GM19467 (cell line): Measurements from ENCODE around the gene MAPK4.

Source experiments
- ATAC-seq: cut with Tn5 transposase; IDR thresholded peaks from one replicate; pipeline ENCODE4 v1.9.1; 2021; ENCODE audit warnings: mild to moderate bottlenecking, moderate library complexity; ENCODE audit not compliant: unreplicated experiment

Gene MAPK4

DNA sequence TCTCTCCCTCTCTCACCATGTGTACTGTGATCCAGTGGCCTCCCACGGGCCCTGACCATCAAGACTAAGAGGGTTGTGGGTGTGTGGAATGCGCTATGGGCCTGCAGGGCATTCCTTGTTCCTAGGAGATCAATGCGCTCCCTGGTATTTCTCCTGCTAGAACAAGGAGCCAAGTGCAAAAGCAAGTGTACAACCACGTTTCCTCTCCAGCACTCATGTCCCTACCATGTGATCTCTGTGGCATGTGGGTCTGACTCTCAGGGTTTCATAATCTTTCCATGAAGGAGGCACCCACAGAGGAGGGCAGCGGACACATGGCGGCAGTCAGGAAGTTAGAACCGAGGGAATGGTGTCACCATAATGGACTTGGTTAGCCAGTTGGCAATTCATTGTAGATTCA is 91.4 kb downstream of the MAPK4 start:
- no peak for ATAC-seq

DNA sequence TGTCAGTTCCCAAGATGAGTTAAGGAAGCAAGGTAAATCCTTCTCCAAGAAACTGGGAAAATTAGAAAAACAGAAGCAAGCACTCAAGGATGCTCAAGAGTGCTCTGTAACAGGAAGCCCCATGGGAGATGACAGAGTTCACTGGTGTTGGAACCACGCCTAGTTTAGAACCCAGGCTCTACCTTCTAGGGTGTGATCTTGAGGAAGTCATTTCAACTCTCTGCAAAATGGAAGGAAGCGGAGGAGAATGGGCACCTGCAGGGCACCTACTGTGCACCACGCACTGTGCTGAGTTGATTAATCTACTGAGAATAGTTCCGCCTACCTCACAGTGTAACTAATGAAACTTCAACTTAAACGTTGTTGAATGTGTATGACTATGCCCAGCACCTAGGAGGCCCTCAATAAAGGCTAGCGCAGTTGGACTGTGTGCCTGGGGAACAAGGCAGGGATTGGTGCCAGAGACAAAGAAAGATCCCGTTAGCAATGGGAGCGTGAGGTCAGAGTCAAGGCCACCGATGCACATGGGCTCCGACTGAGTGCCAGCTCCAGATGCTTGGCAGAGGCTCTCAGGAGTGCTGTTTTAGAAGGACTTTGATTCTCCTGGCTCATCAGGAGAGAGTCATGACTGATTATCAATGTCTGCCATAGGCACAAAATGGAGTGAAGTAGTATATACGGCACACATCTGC is 93.7 kb downstream of the MAPK4 start:
- ATAC-seq = no peak

DNA sequence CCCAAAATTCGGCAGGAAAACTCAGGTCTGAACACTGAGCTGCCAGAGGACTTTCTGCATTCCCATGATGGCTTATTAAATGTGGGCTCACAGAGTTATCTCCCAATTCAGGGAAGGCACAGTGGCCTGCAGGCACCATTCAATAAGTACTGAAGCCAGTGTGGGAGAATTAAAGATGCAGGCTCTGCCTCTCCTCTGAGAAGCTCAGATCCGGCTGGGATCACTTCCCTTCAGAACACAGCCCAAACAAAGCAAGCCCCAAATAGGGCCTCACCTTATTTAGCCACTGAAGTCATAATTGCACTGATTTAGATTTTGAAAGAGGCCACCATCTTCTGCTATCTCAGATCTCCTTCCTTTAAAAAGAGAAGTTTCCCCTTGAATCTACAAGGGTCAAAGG is 94.3 kb downstream of the MAPK4 start:
- ATAC-seq = no peak

DNA sequence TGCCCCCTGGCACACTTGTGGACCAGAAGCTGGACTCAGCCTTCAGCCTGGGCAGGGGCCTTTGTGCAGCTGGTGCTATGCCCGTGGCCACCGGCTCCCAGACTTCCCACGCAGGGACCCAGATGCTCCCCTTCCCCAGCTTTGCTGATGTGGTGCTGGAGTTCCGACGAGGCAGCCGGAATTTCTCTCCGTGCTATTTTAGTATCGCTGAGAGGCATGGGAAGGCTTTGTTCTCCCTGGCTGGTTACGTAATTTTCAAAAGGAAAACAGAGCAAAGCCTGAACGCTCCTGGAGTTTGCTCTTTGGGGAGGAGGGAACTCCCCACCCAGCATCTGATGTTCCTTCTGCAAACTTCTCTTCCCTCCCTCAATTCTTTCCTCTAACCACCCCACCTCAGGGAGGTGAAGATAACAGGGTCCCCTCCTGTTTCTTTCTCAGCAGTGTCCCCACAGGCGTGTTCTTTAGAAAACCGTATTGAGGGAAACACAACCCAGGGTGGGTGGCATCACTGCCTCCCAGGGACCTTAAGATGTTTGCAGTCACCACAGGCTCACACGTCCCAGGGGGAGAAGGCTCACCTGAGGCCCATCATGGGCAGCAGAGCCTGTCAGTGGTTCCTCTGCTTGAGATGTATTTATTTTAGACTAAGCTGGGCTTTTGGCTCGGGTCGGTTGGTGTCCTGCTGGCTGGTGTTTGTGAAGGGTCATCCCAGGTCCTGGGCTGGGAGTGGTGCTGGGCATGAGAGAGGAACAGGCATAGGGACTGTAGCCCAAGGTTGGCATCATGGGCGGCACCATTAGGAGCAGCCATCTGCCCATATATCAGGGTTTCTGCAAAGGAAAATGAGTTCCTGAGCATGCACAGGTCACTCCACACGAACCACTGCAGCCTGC is 95.0 kb downstream of the MAPK4 start:
- no peak for ATAC-seq

DNA sequence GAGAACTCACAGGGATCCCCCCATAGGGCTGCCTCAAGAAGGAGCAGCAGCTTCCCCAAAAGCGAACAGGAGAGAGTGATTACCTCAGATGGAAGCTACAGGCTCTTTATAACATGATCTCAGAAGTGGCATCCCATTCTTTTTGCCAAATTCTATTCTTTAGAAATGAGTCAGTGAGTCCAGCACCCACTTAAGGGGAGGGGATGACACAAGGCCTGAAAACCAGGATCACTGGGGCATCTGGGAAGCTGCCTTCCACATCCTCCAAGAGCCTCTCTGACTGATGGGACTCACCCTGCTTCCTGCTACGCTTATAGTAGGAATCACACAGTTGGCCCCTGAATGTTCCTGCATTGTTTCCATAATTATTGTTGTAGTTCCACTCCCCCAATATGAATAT is 96.5 kb downstream of the MAPK4 start:
- ATAC-seq = no peak

DNA sequence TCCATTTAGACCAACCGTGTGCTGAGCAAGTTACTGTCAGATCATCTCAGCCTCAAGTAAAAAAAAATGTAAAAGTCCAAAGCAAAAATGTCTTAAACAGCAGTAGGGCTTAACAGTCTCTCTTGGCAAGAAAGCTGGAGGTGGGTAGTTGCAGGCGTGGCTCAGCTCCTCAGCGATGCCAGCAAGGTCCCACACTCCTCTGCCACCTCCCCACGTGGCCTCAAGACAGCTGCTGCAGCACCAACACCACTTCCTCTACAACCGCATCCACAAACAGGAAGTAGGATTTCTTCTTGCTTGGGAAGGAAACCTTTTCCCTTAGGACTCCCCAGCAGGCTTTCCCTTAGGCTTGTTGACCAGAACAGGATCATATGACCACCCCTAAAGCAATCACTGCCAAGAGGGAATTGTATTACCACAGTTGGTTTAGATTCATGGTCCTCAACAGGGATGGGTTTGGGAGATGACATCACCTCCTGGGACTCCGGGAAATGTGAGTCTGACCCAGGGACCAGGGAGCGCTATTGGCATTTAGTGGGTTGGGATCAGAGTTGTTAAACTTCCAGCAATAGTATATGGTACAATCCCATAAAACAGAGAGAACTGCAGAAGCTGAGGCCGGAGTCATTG is 97.1 kb downstream of the MAPK4 start:
- ATAC-seq = no peak

DNA sequence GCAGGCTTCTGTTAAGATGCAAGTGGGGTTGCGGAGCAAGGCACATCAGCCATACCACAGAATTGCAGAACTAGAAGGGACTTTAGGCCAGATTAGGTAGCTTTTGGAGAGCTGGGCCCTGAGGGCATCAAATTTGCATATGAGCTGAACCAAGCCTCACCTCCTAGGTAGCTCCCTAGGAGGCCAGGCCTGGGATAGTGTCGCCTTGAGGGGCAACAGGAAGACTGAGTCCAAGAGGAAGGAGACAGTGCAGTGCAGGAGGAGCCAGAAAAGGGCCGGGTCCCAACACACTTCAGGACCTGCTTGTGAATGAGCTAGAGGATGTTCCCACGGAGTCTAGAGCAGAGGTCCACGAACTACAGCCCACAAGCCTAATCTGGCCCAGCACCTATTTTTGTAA is 98.7 kb downstream of the MAPK4 start:
- no peak for ATAC-seq

DNA sequence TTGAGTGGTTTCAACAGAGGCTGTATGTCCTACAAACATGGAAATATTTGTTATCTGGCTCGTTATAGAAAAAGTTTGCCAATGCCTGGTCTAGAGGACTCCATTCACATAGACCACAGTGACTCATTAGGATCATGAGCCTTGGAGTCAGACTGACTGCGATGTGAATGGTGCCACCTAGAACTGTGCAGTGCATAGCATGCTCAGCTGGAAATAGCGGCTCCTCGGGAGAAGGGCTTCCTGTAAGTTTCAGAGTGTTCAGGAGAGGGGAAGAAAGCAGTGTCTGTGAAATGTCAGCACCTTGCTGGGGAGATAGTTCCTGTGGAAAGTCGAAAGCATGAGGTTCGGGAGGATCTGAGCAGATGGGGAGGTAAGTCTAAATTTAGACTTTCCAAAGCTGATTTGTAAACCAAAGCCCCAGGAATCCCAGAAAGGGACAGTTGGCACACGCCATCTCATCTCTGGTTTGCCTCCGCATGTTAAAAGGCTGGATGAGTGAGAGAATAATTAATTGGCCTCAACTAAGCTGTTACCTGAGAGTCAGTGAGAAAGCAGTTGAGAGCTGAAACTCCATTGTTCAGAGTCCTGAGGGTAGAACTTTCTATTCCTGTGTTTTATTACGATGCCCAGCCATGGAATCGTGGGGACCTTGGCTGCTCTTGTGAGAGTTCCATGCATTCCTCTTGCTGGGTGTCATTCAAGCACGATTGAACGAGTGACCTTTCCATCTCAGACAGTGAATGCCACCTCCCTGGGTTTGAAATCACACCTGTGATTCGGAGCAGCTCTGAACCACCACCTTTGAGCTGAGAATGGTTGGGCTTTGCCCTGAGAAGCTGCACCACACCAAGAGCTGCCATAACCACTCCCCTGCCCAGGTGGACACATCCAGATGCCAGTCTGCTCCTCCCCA is 99.5 kb downstream of the MAPK4 start:
- ATAC-seq = no peak

DNA sequence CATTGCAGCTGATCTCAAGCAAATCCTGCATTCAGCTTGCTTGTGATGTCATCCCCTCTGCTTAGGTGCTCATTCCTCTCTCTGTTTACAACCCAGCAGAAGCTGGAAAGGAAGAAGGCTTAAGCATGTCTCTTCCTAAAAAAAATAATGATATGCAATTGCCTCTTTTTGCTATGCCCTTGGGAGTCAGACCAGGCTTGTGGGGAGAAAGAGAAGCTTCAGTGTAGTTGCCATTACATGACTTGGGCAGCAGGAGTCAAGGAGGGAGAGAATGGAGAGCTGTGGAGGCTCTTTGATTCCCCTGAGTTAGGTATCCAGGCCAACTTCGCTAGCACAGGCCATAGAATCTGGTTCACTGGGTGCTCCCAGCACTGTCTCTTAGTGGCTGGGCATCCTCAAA is 101.1 kb downstream of the MAPK4 start:
- ATAC-seq = no peak

DNA sequence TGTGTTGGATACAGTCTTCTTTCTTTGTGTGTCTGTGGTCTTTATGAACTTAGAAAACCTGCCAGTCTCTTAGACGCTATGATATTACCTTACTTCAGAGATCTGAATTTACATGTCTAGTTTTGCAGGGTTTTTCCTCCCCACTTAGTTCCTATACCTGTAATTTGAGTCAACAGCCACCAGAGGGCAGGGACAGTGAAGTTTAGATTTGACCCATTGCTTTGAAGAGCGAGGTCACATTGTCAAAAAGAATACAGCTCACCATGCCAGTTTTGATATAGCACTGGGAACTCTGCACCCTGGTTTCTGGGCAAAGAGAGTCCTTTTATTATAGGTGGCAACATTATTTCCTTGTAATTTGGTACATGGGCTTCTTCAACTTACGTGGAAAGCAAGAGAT is 102.3 kb downstream of the MAPK4 start:
- no peak for ATAC-seq

DNA sequence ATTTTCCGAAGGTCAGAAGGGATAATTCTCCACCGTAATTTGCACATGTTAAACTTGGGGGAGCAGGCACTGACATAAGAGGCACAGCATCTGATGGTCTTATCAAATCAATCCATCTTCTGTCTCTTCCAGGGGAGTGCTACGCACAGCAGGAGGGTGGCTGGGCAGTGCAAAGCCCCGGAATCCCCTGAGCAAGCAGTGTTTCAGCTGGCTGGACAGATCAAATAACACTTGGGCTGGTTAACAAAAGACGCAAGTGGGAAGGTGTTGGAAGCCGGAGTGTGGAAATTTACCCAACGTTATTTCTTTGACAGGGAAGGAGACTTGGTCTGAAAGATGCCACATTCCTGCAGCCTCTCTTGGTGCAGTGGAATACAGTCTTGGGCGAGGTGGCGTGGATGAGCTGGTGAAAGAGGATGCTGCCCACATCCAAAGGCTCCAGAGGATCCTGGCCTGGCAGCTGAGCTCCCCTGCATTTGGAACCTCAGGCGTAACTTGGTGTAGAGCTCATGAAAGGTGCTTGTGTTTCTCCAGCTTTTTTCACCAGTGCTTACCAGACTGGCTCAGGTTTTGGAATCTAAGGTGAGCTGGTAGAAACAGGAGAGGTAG is 103.0 kb downstream of the MAPK4 start:
- no peak for ATAC-seq

DNA sequence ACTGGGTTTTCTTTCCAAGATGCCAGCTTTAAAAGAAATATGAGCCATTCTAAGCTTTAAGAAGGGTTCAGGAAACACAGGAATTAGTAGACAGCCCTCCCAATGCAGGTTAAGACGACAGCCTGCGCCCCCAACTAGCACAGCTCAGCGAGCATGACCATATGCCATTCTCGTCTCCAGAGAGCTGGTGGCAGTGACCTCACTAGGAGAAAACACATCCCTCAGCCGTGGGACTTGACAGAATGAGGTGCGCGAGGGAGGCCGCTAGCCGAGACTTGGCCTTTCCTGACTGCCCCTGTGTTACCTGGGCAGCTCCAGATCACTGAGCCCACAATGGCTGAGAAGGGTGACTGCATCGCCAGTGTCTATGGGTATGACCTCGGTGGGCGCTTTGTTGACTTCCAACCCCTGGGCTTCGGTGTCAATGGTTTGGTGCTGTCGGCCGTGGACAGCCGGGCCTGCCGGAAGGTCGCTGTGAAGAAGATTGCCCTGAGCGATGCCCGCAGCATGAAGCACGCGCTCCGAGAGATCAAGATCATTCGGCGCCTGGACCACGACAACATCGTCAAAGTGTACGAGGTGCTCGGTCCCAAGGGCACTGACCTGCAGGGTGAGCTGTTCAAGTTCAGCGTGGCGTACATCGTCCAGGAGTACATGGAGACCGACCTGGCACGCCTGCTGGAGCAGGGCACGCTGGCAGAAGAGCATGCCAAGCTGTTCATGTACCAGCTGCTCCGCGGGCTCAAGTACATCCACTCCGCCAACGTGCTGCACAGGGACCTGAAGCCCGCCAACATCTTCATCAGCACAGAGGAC is 103.9 kb downstream of the MAPK4 start:
- ATAC-seq = no peak

DNA sequence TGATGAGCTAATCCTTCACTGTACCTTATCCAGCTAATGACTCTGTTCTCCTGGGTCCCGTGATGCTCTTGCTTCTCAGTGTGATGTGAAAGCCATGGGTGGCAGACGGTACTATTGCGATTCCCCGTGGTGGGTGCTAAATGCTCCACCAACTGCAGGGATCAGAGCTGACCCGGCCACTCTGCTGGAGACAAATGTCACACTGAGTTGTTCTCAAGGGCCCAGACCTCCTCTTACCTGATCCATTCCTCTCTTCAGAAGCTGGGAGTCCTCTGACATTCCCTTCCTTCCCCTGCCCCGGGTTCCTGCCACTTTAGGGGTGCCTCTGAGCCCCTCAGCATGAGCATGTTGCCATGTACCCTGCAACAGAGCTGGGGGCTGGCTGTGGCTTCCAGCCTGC is 105.1 kb downstream of the MAPK4 start:
- ATAC-seq = no peak

DNA sequence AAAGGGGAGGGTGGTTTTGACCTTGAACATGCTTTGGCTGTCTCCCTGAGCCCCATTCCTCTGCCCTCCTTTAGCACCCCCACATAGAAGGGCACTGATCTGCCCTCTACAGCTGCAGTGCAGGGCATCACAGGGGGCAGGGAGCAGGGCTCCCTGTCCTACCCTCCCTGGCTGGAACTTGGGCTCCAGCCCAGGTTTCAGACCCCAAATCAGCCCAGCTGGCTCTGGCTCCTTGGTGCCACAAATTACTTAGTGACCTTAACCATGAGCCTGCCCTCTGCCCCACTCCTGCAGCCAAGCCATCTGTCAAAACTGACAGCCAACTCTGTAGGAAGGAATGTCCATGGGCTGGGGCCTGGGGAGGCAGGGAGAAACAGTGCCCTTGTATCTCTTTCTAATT is 105.6 kb downstream of the MAPK4 start:
- ATAC-seq = no peak

DNA sequence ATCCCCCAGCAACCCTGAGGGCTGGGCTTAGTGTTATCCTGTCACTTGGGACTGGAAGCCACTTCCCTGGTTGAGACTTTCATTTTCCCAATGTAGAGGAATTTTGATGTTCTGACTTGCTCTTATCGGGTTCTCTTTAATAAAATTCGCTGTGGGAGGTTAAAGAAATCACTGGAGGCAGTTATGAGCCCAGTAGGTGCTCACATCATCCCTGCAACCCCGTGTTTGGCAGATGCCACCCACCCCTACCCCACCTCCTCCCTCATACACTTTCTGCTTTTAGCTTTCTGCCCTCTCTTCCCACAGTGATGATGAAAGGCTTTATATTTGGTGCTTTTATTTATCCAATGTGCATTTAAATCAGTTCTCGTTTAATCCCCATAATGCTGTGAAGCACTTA is 106.6 kb downstream of the MAPK4 start:
- no peak for ATAC-seq

DNA sequence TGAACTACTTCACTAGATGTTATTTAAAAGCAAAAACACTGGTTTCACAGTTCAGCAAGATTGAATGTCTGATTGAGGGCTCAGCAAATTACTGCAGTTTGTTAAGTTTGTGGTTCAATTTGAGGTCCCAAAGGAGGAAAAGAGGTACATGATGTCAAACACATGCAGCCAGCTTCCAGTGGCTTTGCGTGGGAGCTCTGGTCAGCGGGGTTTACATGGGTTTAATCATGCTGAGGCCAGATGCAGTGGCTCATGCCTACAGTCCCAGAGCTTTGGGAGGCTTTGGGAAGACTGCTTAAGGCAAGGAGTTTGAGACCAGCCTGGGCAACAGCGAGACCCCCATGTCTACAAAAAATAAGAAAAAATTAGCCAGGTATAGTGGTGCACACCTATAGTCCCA is 111.5 kb downstream of the MAPK4 start:
- no peak for ATAC-seq

DNA sequence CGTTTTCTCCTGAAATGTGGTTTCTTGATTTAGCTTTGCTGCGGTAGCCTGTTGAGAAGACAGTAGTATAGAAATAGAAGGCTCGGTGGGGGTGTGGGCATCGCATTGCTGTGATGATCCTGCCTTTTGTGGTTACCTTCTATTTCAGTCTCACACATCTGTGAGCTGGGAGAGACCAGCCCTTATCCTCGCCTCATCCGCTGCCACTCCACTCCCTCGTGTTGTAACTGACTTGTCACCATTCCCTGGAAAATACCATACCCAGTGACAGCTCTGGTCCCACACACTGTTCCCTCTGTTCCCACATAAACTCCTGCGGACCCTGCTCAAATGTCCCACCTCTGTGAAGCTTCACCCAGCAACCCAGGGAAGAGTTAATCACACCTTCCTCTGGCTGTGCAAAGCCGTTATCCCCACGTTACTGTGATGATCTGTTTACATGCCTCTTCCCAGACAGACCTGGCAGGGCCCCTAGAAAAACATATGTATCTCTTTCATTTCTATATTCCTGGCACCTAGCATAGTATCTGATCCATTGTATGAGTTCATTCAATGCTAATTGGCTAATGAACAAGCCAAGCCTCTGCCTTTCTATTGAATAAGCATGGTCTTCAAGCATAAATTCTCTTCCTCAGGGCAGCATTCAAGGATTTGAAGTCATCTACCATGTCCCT is 114.6 kb downstream of the MAPK4 start:
- ATAC-seq = no peak

DNA sequence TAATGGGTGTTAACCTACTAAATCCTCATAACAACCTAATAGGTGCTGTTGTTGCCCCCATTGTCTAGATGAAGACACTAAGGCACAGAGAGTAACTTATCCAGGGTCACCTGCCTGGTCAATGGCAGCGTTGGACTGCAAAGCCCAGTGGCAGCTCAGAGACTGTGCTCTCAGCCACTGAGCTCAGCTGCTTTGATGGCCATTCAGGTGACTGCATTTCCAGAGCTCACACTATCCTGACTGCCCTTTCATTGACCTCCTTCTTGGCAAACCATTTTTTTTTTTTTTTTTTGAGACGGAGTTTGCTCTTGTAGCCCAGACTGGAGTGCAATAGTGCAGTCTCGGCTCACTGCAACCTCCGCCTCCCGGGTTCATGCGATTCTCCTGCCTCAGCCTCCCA is 115.2 kb downstream of the MAPK4 start:
- ATAC-seq = no peak

DNA sequence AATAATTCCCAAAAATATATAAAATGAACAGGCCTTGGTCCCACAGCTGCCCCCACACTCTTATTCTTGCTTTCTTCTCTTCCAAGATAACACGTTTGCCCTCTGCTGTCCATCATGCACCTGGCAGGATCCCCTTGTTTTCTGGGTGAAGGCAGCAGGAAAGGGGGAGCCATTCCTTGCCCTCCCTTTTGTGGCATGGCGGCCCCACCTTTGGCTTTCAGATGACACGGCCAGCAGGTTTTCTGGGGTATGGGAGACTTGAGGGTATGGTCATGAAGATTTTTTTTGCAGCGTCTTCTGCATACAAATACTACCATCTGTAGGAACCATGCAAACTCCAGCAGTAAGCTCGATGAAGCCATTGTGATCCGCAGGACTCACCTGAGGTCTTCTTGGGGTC is 118.8 kb downstream of the MAPK4 start:
- ATAC-seq = no peak
